ENCODE measurements around the gene SLC66A3.

SLC66A3 gene

GRCh38 chr2:11141319-11141718, 13.9 kb upstream of the SLC66A3 start:
- no peaks in the 10 kb centered on the region for H3K36me3 ChIP-seq (ENCODE audit: control insufficient read depth, insufficient read depth, low read length, severe bottlenecking)
- no peak for DNase-seq (ENCODE audit: low read depth)
- H3K9me3 ChIP-seq (ENCODE audit: control insufficient read depth, low read length), result peaks cover 7% of the 10 kb centered on the region
- no peak overlapping the region for H3K9ac ChIP-seq (ENCODE audit: low read length)
- peaks cover 38% of the 10 kb centered on the region for H3K27me3 ChIP-seq (replicated peaks; ENCODE audit: control insufficient read depth, insufficient read depth, low read length)
- peaks cover 6% of the 10 kb centered on the region for H3K4me1 ChIP-seq (ENCODE audit: control insufficient read depth, insufficient read depth, low read length)
- no peak overlapping the region for H3K4me3 ChIP-seq (ENCODE audit: low read length)

GRCh38 chr2:11142330-11142729, 12.9 kb upstream of the SLC66A3 start:
- peaks cover 39% of the 10 kb centered on the region for H3K27me3 ChIP-seq (replicated peaks; ENCODE audit: control insufficient read depth, insufficient read depth, low read length)
- no peak overlapping the region for H3K4me3 ChIP-seq (ENCODE audit: low read length)
- H3K9me3 ChIP-seq (ENCODE audit: control insufficient read depth, low read length), result peaks cover 10% of the 10 kb centered on the region
- H3K9ac ChIP-seq (ENCODE audit: low read length), result no peak overlapping the region
- H3K36me3 ChIP-seq (ENCODE audit: control insufficient read depth, insufficient read depth, low read length, severe bottlenecking), result no peaks in the 10 kb centered on the region
- DNase-seq (ENCODE audit: low read depth), result no peak
- peaks cover 6% of the 10 kb centered on the region for H3K4me1 ChIP-seq (ENCODE audit: control insufficient read depth, insufficient read depth, low read length)

- Histone ChIP-seq H3K9me3 (ENCODE audit: control insufficient read depth, low read length) (peaks cover 13% of the 10 kb centered on the region), H3K9ac (ENCODE audit: low read length) (no peak overlapping the region), H3K4me1 (ENCODE audit: control insufficient read depth, insufficient read depth, low read length) (peaks cover 6% of the 10 kb centered on the region), H3K36me3 (ENCODE audit: control insufficient read depth, insufficient read depth, low read length, severe bottlenecking) (no peaks in the 10 kb centered on the region), H3K27me3 (replicated peaks; ENCODE audit: control insufficient read depth, insufficient read depth, low read length) (peaks cover 39% of the 10 kb centered on the region), H3K4me3 (ENCODE audit: low read length) (no peak overlapping the region)
- DNase-seq (ENCODE audit: low read depth), result no peak
Measured at GRCh38 chr2:11142987-11143386, 12.3 kb upstream of the SLC66A3 start.

- Histone ChIP-seq H3K36me3 (ENCODE audit: control insufficient read depth, insufficient read depth, low read length, severe bottlenecking) (no peaks in the 10 kb centered on the region), H3K27me3 (replicated peaks; ENCODE audit: control insufficient read depth, insufficient read depth, low read length) (peaks cover 39% of the 10 kb centered on the region), H3K9me3 (ENCODE audit: control insufficient read depth, low read length) (peaks cover 13% of the 10 kb centered on the region), H3K4me1 (ENCODE audit: control insufficient read depth, insufficient read depth, low read length) (peaks cover 6% of the 10 kb centered on the region), H3K4me3 (ENCODE audit: low read length) (no peak overlapping the region), H3K9ac (ENCODE audit: low read length) (no peak overlapping the region)
- no peak for DNase-seq (ENCODE audit: low read depth)
Measured at GRCh38 chr2:11144077-11144737, 11.1 kb upstream of the SLC66A3 start.

- H3K27me3 ChIP-seq (replicated peaks; ENCODE audit: control insufficient read depth, insufficient read depth, low read length), result peaks cover 39% of the 10 kb centered on the region
- H3K9me3 ChIP-seq (ENCODE audit: control insufficient read depth, low read length), result peaks cover 13% of the 10 kb centered on the region
- no peak overlapping the region for H3K4me3 ChIP-seq (ENCODE audit: low read length)
- peaks cover 6% of the 10 kb centered on the region for H3K4me1 ChIP-seq (ENCODE audit: control insufficient read depth, insufficient read depth, low read length)
- DNase-seq (ENCODE audit: low read depth), result no peak
- no peaks in the 10 kb centered on the region for H3K36me3 ChIP-seq (ENCODE audit: control insufficient read depth, insufficient read depth, low read length, severe bottlenecking)
- no peak overlapping the region for H3K9ac ChIP-seq (ENCODE audit: low read length)
Measured at GRCh38 chr2:11144738-11145079, 10.6 kb upstream of the SLC66A3 start.

GRCh38 chr2:11145350-11145749, 9.9 kb upstream of the SLC66A3 start:
- Histone ChIP-seq H3K4me1 (ENCODE audit: control insufficient read depth, insufficient read depth, low read length) (peaks cover 5% of the 10 kb centered on the region), H3K9ac (ENCODE audit: low read length) (no peak overlapping the region), H3K4me3 (ENCODE audit: low read length) (no peak overlapping the region), H3K36me3 (ENCODE audit: control insufficient read depth, insufficient read depth, low read length, severe bottlenecking) (no peaks in the 10 kb centered on the region), H3K9me3 (ENCODE audit: control insufficient read depth, low read length) (peaks cover 13% of the 10 kb centered on the region), H3K27me3 (replicated peaks; ENCODE audit: control insufficient read depth, insufficient read depth, low read length) (peaks cover 39% of the 10 kb centered on the region)
- no peak for DNase-seq (ENCODE audit: low read depth)

GRCh38 chr2:11146076-11146475, 9.2 kb upstream of the SLC66A3 start:
- no peak for DNase-seq (ENCODE audit: low read depth)
- peaks cover 39% of the 10 kb centered on the region for H3K27me3 ChIP-seq (replicated peaks; ENCODE audit: control insufficient read depth, insufficient read depth, low read length)
- no peaks in the 10 kb centered on the region for H3K36me3 ChIP-seq (ENCODE audit: control insufficient read depth, insufficient read depth, low read length, severe bottlenecking)
- H3K9ac ChIP-seq (ENCODE audit: low read length), result no peak overlapping the region
- peaks cover 3% of the 10 kb centered on the region for H3K4me1 ChIP-seq (ENCODE audit: control insufficient read depth, insufficient read depth, low read length)
- H3K4me3 ChIP-seq (ENCODE audit: low read length), result no peak overlapping the region
- H3K9me3 ChIP-seq (ENCODE audit: control insufficient read depth, low read length), result peaks cover 13% of the 10 kb centered on the region

- H3K4me1 ChIP-seq (ENCODE audit: control insufficient read depth, insufficient read depth, low read length), result peaks cover 3% of the 10 kb centered on the region
- peaks cover 13% of the 10 kb centered on the region for H3K9me3 ChIP-seq (ENCODE audit: control insufficient read depth, low read length)
- H3K4me3 ChIP-seq (ENCODE audit: low read length), result no peak overlapping the region
- no peak overlapping the region for H3K9ac ChIP-seq (ENCODE audit: low read length)
- DNase-seq (ENCODE audit: low read depth), result no peak
- no peaks in the 10 kb centered on the region for H3K36me3 ChIP-seq (ENCODE audit: control insufficient read depth, insufficient read depth, low read length, severe bottlenecking)
- H3K27me3 ChIP-seq (replicated peaks; ENCODE audit: control insufficient read depth, insufficient read depth, low read length), result peaks cover 39% of the 10 kb centered on the region
Measured at GRCh38 chr2:11147263-11147662, 8.0 kb upstream of the SLC66A3 start.

- H3K36me3 ChIP-seq (ENCODE audit: control insufficient read depth, insufficient read depth, low read length, severe bottlenecking), result no peaks in the 10 kb centered on the region
- no peak for DNase-seq (ENCODE audit: low read depth)
- no peaks in the 10 kb centered on the region for H3K9me3 ChIP-seq (ENCODE audit: control insufficient read depth, low read length)
- peaks cover 3% of the 10 kb centered on the region for H3K27me3 ChIP-seq (replicated peaks; ENCODE audit: control insufficient read depth, insufficient read depth, low read length)
- no peak overlapping the region for H3K4me3 ChIP-seq (ENCODE audit: low read length)
- H3K9ac ChIP-seq (ENCODE audit: low read length), result no peak overlapping the region
- peaks cover 15% of the 10 kb centered on the region for H3K4me1 ChIP-seq (ENCODE audit: control insufficient read depth, insufficient read depth, low read length)
Measured at GRCh38 chr2:11152591-11152990, 2.7 kb upstream of the SLC66A3 start.

GRCh38 chr2:11154016-11154922, 998 bp upstream of the SLC66A3 start:
- peaks cover 15% of the 10 kb centered on the region for H3K4me1 ChIP-seq (ENCODE audit: control insufficient read depth, insufficient read depth, low read length)
- H3K4me3 ChIP-seq (ENCODE audit: low read length), result peak overlapping the region; percentile 81
- H3K9me3 ChIP-seq (ENCODE audit: control insufficient read depth, low read length), result no peaks in the 10 kb centered on the region
- H3K9ac ChIP-seq (ENCODE audit: low read length), result peak overlapping the region; percentile 91
- no peaks in the 10 kb centered on the region for H3K36me3 ChIP-seq (ENCODE audit: control insufficient read depth, insufficient read depth, low read length, severe bottlenecking)
- peaks cover 3% of the 10 kb centered on the region for H3K27me3 ChIP-seq (replicated peaks; ENCODE audit: control insufficient read depth, insufficient read depth, low read length)
- DNase-seq (ENCODE audit: low read depth), result no peak

- Histone ChIP-seq H3K9ac (ENCODE audit: low read length) (peak overlapping the region; percentile 91), H3K4me3 (ENCODE audit: low read length) (peak overlapping the region; percentile 81), H3K36me3 (ENCODE audit: control insufficient read depth, insufficient read depth, low read length, severe bottlenecking) (no peaks in the 10 kb centered on the region), H3K9me3 (ENCODE audit: control insufficient read depth, low read length) (no peaks in the 10 kb centered on the region), H3K27me3 (replicated peaks; ENCODE audit: control insufficient read depth, insufficient read depth, low read length) (peaks cover 3% of the 10 kb centered on the region), H3K4me1 (ENCODE audit: control insufficient read depth, insufficient read depth, low read length) (peaks cover 15% of the 10 kb centered on the region)
- DNase-seq (ENCODE audit: low read depth), result peak; percentile 99
Measured at GRCh38 chr2:11154923-11155380, 315 bp upstream of the SLC66A3 start.
